Subcutaneous abdominal adipose tissue (tissue), 5 donors: Measurements from ENCODE around the gene VSTM1.
A peak's percentile ranks its signal among the peaks of the same experiment; 100 is the strongest.
"Not testable (repeated sequence)": the region's sequence is repeated elsewhere in the genome, so short reads cannot be mapped to it uniquely, and the experiment has no call there.

ENCODE experiments used
- H3K27ac ChIP-seq: one replicate; pipeline ENCODE4 v1.7.0; 2013; ENCODE audit warnings: low read depth, mild to moderate bottlenecking, inconsistent platforms, low read length, moderate library complexity
- H3K27me3 ChIP-seq, 5 donors: one replicate each; pipeline ENCODE4 v1.7.0; 2013; ENCODE audit warnings: low read length in 5 of 5, inconsistent platforms in 1 of 5; ENCODE audit not compliant: control insufficient read depth in 5 of 5, insufficient read depth in 4 of 5
- H3K36me3 ChIP-seq, 5 donors: one replicate each; pipeline ENCODE4 v1.7.0; 2013; ENCODE audit warnings: low read length in 5 of 5; ENCODE audit not compliant: control insufficient read depth in 5 of 5, insufficient read depth in 5 of 5
- H3K4me1 ChIP-seq, 5 donors: one replicate each; pipeline ENCODE4 v1.7.0; 2013; ENCODE audit warnings: low read length in 5 of 5, mild to moderate bottlenecking in 3 of 5, moderate library complexity in 1 of 5; ENCODE audit not compliant: control insufficient read depth in 5 of 5, insufficient read depth in 5 of 5
- H3K4me3 ChIP-seq, 5 donors: one replicate each; pipeline ENCODE4 v1.7.0; 2013; ENCODE audit warnings: low read length in 5 of 5, low read depth in 1 of 5
- H3K9ac ChIP-seq, 5 donors: one replicate each; pipeline ENCODE4 v1.7.0; 2013; ENCODE audit warnings: low read length in 5 of 5, mild to moderate bottlenecking in 4 of 5, moderate library complexity in 3 of 5
- H3K9me3 ChIP-seq, 5 donors: one replicate each; pipeline ENCODE4 v1.7.0; 2013; ENCODE audit warnings: low read length in 5 of 5; ENCODE audit not compliant: control insufficient read depth in 5 of 5
- donor health status: healthy.
- donor health status: healthy.
- donor health status: healthy.
- donor health status: healthy.
- donor health status: healthy.

VSTM1 gene

DNA sequence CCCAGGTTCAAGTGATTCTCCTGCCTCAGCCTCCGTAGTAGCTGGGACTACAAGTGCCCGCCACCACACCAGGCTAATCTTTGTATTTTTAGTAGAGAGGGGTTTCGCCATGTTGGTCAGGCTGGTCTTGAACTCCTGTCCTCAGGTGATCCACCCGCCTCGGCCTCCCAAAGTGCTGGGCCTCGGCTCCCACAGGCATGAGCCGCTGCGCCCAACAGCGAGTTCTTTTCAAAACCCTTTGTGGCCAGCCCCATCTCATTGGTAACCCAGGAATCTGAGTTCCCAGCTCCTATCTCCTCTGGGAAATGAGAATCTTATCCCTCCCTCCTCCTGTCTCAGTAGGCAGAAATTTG is 36.2 kb upstream of the VSTM1 start:
- not testable (repeated sequence) for H3K9ac ChIP-seq, H3K4me3 ChIP-seq, H3K27ac ChIP-seq, H3K9me3 ChIP-seq, H3K36me3 ChIP-seq
- Histone ChIP-seq H3K4me1 (peaks cover 2 to 33% (median 25%) of the 10 kb centered on the region in 5 donors), H3K27me3 (peaks cover 4 to 15% (median 11%) of the 10 kb centered on the region in 5 donors)

GRCh38 chr19:54099190-54099902 is 35.6 kb upstream of the VSTM1 start:
- H3K27me3 ChIP-seq: peaks cover 8 to 16% (median 14%) of the 10 kb centered on the region in 5 donors
- H3K9me3 ChIP-seq: no peaks in the 10 kb centered on the region
- no peaks in the 10 kb centered on the region for H3K36me3 ChIP-seq
- H3K4me3 ChIP-seq: no peak overlapping the region
- no peak overlapping the region for H3K9ac ChIP-seq
- H3K27ac ChIP-seq: no peak overlapping the region
- H3K4me1 ChIP-seq: peaks cover 2 to 33% (median 25%) of the 10 kb centered on the region in 5 donors

DNA sequence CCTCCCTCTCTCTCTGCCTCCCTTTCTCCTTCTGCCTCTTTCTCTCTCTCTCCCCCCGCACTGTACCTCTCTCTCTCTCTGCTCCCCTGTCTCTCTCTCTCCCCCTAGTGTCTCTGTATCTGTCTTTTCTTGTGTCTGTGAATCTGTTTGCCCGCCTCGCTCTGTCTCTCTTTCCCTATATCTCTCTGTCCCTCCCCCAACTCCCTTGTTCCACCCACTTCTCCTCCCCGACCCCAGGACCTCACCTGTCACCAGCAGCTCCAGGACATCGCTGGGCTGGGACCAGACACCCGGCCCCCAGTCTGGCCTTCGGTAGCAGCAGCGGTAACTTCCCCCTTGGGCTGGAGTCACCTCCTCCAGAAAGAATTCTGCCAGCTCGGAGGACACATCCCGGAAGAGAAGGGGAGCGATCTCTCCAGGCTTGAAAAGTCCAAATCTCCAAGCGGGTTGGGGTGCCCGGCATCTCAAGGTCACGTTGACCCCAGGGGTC is 33.0 kb upstream of the VSTM1 start:
- H3K4me1 ChIP-seq: peaks cover 0 to 17% (median 13%) of the 10 kb centered on the region in 5 donors
- H3K4me3 ChIP-seq: peak overlapping the region; percentile 37 to 59 (median 42)
- peak overlapping the region in 3 of 5 donors; percentile 33 to 64 (median 42) for H3K9ac ChIP-seq
- no peaks in the 10 kb centered on the region for H3K9me3 ChIP-seq
- H3K27me3 ChIP-seq: peaks cover 8 to 16% (median 15%) of the 10 kb centered on the region in 5 donors
- no peaks in the 10 kb centered on the region for H3K36me3 ChIP-seq
- H3K27ac ChIP-seq: peak overlapping the region; percentile 10

DNA sequence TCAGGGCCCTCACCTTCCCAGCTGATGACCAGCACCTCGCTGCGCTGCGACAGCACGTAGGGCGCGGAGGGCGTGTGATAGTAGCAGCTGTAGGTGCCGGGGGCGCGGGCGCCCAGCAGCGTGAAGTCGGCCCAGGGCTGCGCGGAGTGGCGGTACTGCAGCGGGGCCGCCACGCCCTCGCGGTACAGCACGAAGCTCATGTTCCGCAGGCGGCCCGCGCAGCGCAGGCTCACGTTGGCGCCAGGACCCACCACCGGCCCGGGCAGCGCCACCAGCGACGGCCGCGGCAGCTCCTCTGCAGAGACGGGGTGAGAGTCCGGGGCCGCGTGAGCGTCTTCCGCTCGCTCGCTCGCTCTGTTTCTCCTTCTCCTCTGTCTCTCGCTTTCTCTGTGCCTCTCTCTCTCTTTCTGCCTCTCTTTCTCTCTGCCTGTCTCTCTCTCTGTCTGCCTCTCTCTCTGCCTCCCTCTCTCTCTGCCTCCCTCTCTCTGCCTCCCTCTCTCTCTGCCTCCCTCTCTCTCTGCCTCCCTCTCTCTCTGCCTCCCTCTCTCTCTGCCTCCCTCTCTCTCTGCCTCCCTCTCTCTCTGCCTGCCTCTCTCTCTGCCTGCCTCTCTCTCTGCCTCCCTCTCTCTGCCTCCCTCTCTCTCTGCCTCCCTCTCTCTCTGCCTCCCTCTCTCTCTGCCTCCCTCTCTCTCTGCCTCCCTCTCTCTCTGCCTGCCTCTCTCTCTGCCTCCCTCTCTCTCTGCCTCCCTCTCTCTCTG is 32.3 kb upstream of the VSTM1 start:
- H3K36me3 ChIP-seq, H3K27ac ChIP-seq, H3K9me3 ChIP-seq: not testable (repeated sequence)
- Histone ChIP-seq H3K27me3 (peaks cover 8 to 16% (median 15%) of the 10 kb centered on the region in 5 donors), H3K4me1 (peaks cover 0 to 17% (median 13%) of the 10 kb centered on the region in 5 donors), H3K9ac (peak overlapping the region in 3 of 5 donors; percentile 39 to 56 (median 51)), H3K4me3 (peak overlapping the region; percentile 53 to 62 (median 59))

GRCh38 chr19:54095136-54095858 is 31.6 kb upstream of the VSTM1 start:
- H3K9ac ChIP-seq: peak overlapping the region in 2 of 5 donors; percentile 39 to 56
- peak overlapping the region in 4 of 5 donors; percentile 50 to 62 (median 58) for H3K4me3 ChIP-seq
- H3K4me1 ChIP-seq: peaks cover 0 to 17% (median 13%) of the 10 kb centered on the region in 5 donors
- no peaks in the 10 kb centered on the region for H3K9me3 ChIP-seq
- H3K27ac ChIP-seq: no peak overlapping the region
- no peaks in the 10 kb centered on the region for H3K36me3 ChIP-seq
- peaks cover 8 to 16% (median 15%) of the 10 kb centered on the region in 5 donors for H3K27me3 ChIP-seq

GRCh38 chr19:54094426-54095000 is 30.8 kb upstream of the VSTM1 start:
- peaks cover 0 to 17% (median 13%) of the 10 kb centered on the region in 5 donors for H3K4me1 ChIP-seq
- H3K9me3 ChIP-seq: no peaks in the 10 kb centered on the region
- H3K27ac ChIP-seq: no peak overlapping the region
- no peak overlapping the region for H3K9ac ChIP-seq
- H3K27me3 ChIP-seq: peaks cover 8 to 16% (median 15%) of the 10 kb centered on the region in 5 donors
- no peaks in the 10 kb centered on the region for H3K36me3 ChIP-seq
- H3K4me3 ChIP-seq: no peak overlapping the region

DNA sequence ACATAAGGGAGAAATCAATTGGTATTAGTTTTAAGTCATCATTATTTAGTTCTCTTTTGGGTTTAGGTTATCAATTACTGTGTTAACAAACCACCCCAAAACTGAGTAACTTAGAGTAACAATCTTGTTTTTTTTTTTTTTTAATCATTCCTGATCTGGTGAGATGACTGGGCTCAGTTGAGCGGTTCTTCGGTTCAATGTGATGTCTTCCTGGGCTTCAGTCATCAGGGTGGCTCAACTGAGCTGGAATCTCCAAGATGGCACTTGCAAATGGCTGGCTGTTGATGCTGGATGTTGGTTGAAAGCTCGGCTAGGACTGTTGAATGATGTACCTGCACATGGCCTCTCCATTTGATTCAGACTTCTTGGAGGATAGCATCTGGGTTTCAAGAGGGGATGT is 20.7 kb upstream of the VSTM1 start:
- no peak overlapping the region for H3K4me3 ChIP-seq
- no peaks in the 10 kb centered on the region for H3K4me1 ChIP-seq
- peaks cover 3 to 14% (median 9%) of the 10 kb centered on the region in 5 donors for H3K9me3 ChIP-seq
- no peak overlapping the region for H3K27ac ChIP-seq
- H3K36me3 ChIP-seq: no peaks in the 10 kb centered on the region
- H3K9ac ChIP-seq: no peak overlapping the region
- peaks cover 0 to 6% (median 0%) of the 10 kb centered on the region in 5 donors for H3K27me3 ChIP-seq

DNA sequence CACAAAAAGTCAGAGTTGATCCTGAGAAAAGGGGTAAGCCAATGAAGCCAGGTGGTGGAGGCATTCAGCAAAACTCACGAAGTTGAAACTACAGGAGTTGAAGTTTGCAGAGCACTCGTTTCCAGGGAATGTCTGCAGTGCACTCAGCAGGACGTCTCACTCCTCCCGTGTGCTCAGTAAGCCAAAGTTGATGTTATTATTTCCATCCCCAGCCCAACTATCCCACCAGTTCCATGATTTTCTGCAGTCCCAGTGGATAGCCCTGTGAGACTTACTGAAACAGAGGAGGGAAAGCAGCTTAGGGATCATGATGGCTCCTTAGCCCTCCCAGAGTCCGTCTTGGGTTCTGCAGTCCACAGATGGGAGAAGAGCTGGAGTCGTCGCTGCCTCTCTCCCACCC is 17.3 kb upstream of the VSTM1 start, which contains the start of gene TARM1:
Gene TARM1, minus strand, starts transcription at position 334 of the 400 bp plus-strand sequence. Its CDS starts 25 bp downstream, at position 309.
- peaks cover 3 to 14% (median 9%) of the 10 kb centered on the region in 5 donors for H3K9me3 ChIP-seq
- H3K9ac ChIP-seq: no peak within 1 kb of the TSS
- no peaks in the 10 kb centered on the region for H3K36me3 ChIP-seq
- peaks cover 0 to 2% (median 0%) of the 10 kb centered on the region in 5 donors for H3K27me3 ChIP-seq
- peak within 1 kb of the TSS in 2 of 5 donors; percentile 32 to 45 for H3K4me3 ChIP-seq
- no peaks in the 10 kb centered on the region for H3K4me1 ChIP-seq
- no peak within 1 kb of the TSS for H3K27ac ChIP-seq

GRCh38 chr19:54077334-54077733 is 13.6 kb upstream of the VSTM1 start:
- Histone ChIP-seq H3K27ac (no peak overlapping the region), H3K9ac (no peak overlapping the region), H3K9me3 (peaks cover 3 to 9% (median 6%) of the 10 kb centered on the region in 5 donors), H3K36me3 (no peaks in the 10 kb centered on the region), H3K27me3 (peaks cover 0 to 2% (median 0%) of the 10 kb centered on the region in 5 donors), H3K4me1 (no peaks in the 10 kb centered on the region), H3K4me3 (no peak overlapping the region)
